H7 (cell line): Measurements from ENCODE around the gene OXSR1. TPM values are rescaled to one million over a fixed set of nuclear protein-coding genes. Genes with fewer than 3 reads are reported as not detected.

Source experiments
- DNase-seq: peaks from one replicate; pipeline ENCODE4 v3.0.0; 2012
- H3K27me3 ChIP-seq: 2 replicates; pipeline ENCODE4 v1.6.0; 2011; ENCODE audit warnings: mild to moderate bottlenecking, low read length; ENCODE audit not compliant: control insufficient read depth, insufficient read depth
- H3K36me3 ChIP-seq: replicated peaks from 2 replicates; pipeline ENCODE4 v1.5.1; 2011; ENCODE audit warnings: low read length; ENCODE audit not compliant: control insufficient read depth, insufficient read depth
- H3K4me3 ChIP-seq: 2 replicates; pipeline ENCODE4 v1.5.1; 2011; ENCODE audit warnings: low read depth, mild to moderate bottlenecking, control low read depth, low read length, moderate library complexity; ENCODE audit not compliant: insufficient read depth
- total RNA-seq: library from RNA; depleted of rRNA; stranded (reverse); fragments of >200 nt; shearing (Covaris generic); gene quantifications from 2 replicates; pipeline ENCODE4 v1.2.3, GENCODE V29; 2014

Gene OXSR1
- total RNA-seq, 1 experiment from 2014 or later: 25.5 TPM

- no peak overlapping the region for H3K4me3 ChIP-seq
- peaks cover 4% of the 10 kb centered on the region for H3K36me3 ChIP-seq
- DNase-seq: no peak
- no peaks in the 10 kb centered on the region for H3K27me3 ChIP-seq
These were observed 38.4 kb downstream of the OXSR1 start for GRCh38 chr3:38203690-38204089.

- Histone ChIP-seq H3K4me3 (no peak overlapping the region), H3K27me3 (no peaks in the 10 kb centered on the region), H3K36me3 (peaks cover 1% of the 10 kb centered on the region)
- no peak for DNase-seq
These were observed 39.5 kb downstream of the OXSR1 start for GRCh38 chr3:38204599-38205471.

- H3K4me3 ChIP-seq: no peak overlapping the region
- H3K27me3 ChIP-seq: no peaks in the 10 kb centered on the region
- no peak for DNase-seq
- no peaks in the 10 kb centered on the region; the same call in 1 of the 2 replicates for H3K36me3 ChIP-seq
These were observed 40.1 kb downstream of the OXSR1 start for GRCh38 chr3:38205472-38205805.

GRCh38 chr3:38207254-38208003, 42.1 kb downstream of the OXSR1 start:
- Histone ChIP-seq H3K36me3 (no peaks in the 10 kb centered on the region; the same call in 1 of the 2 replicates), H3K27me3 (no peaks in the 10 kb centered on the region), H3K4me3 (no peak overlapping the region)
- no peak for DNase-seq

GRCh38 chr3:38210141-38210757, 44.9 kb downstream of the OXSR1 start:
- H3K4me3 ChIP-seq: no peak overlapping the region
- no peak for DNase-seq
- no peaks in the 10 kb centered on the region; the same call in 1 of the 2 replicates for H3K36me3 ChIP-seq
- H3K27me3 ChIP-seq: no peaks in the 10 kb centered on the region

GRCh38 chr3:38212141-38212540, 46.8 kb downstream of the OXSR1 start:
- Histone ChIP-seq H3K27me3 (no peaks in the 10 kb centered on the region), H3K4me3 (no peak overlapping the region), H3K36me3 (no peaks in the 10 kb centered on the region)
- DNase-seq: no peak

- Histone ChIP-seq H3K27me3 (no peaks in the 10 kb centered on the region), H3K36me3 (no peaks in the 10 kb centered on the region), H3K4me3 (no peak overlapping the region)
- DNase-seq: no peak
These were observed 49.2 kb downstream of the OXSR1 start for GRCh38 chr3:38214560-38214959.

GRCh38 chr3:38219609-38220197, 54.4 kb downstream of the OXSR1 start:
- DNase-seq: no peak
- H3K36me3 ChIP-seq: no peaks in the 10 kb centered on the region; the same call in none of the 2 replicates
- no peaks in the 10 kb centered on the region for H3K27me3 ChIP-seq
- no peak overlapping the region for H3K4me3 ChIP-seq

GRCh38 chr3:38221005-38221404, 55.7 kb downstream of the OXSR1 start:
- no peak for DNase-seq
- no peak overlapping the region for H3K4me3 ChIP-seq
- no peaks in the 10 kb centered on the region for H3K27me3 ChIP-seq
- H3K36me3 ChIP-seq: no peaks in the 10 kb centered on the region; the same call in none of the 2 replicates

GRCh38 chr3:38222032-38222634, 56.8 kb downstream of the OXSR1 start:
- Histone ChIP-seq H3K36me3 (no peaks in the 10 kb centered on the region; the same call in none of the 2 replicates), H3K27me3 (no peaks in the 10 kb centered on the region), H3K4me3 (no peak overlapping the region)
- no peak for DNase-seq

- no peak overlapping the region for H3K4me3 ChIP-seq
- no peaks in the 10 kb centered on the region for H3K27me3 ChIP-seq
- no peak for DNase-seq
- no peaks in the 10 kb centered on the region; the same call in none of the 2 replicates for H3K36me3 ChIP-seq
These were observed 59.0 kb downstream of the OXSR1 start for GRCh38 chr3:38224357-38224756.

GRCh38 chr3:38226273-38226672, 60.9 kb downstream of the OXSR1 start:
- Histone ChIP-seq H3K4me3 (no peak overlapping the region), H3K27me3 (no peaks in the 10 kb centered on the region), H3K36me3 (peaks cover 2% of the 10 kb centered on the region)
- DNase-seq: no peak

- no peaks in the 10 kb centered on the region for H3K27me3 ChIP-seq
- no peak for DNase-seq
- H3K4me3 ChIP-seq: no peak overlapping the region
- H3K36me3 ChIP-seq: peaks cover 2% of the 10 kb centered on the region
These were observed 62.7 kb downstream of the OXSR1 start for GRCh38 chr3:38227989-38228388.

- H3K4me3 ChIP-seq: no peak overlapping the region
- no peaks in the 10 kb centered on the region for H3K27me3 ChIP-seq
- no peak for DNase-seq
- peaks cover 2% of the 10 kb centered on the region for H3K36me3 ChIP-seq
These were observed 63.7 kb downstream of the OXSR1 start for GRCh38 chr3:38229036-38229435.
